Measurements from ENCODE around the gene MYO3A.

DNA sequence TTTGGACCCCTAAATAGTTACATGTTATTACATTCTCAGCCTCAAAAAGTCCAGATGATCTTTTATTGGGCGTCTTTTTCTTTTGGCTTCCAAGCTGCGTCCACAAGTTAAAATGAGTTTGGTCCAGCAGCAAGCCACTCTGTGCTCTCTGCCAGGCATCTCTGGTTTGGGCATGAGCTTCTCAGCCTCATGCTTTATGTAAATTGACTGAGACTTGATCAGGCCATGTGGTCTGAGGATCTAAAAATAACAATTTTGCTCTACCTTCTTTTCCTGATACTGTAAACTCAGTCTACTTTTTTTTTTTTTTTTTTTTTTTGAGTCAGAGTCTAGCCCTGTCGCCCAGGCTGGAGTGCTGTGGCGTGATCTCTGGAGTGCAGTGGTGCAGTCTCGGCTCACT is 298.1 kb downstream of the MYO3A start:
- TF ChIP-seq, protein P1, sequence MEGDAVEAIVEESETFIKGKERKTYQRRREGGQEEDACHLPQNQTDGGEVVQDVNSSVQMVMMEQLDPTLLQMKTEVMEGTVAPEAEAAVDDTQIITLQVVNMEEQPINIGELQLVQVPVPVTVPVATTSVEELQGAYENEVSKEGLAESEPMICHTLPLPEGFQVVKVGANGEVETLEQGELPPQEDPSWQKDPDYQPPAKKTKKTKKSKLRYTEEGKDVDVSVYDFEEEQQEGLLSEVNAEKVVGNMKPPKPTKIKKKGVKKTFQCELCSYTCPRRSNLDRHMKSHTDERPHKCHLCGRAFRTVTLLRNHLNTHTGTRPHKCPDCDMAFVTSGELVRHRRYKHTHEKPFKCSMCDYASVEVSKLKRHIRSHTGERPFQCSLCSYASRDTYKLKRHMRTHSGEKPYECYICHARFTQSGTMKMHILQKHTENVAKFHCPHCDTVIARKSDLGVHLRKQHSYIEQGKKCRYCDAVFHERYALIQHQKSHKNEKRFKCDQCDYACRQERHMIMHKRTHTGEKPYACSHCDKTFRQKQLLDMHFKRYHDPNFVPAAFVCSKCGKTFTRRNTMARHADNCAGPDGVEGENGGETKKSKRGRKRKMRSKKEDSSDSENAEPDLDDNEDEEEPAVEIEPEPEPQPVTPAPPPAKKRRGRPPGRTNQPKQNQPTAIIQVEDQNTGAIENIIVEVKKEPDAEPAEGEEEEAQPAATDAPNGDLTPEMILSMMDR (IDR thresholded peaks at IDR 0.05 in 4 of 5, conservative IDR thresholded peaks at IDR 0.05 in 1 of 5), result no peak
- no peak for TF ChIP-seq POLR2A (IDR thresholded peaks at IDR 0.05)

All from gastrocnemius medialis (tissue), 4 donors.